Measurements from ENCODE around the gene DNM3.
"Not testable (repeated sequence)": the region's sequence is repeated elsewhere in the genome, so short reads cannot be mapped to it uniquely, and the experiment has no call there.

The DNM3 gene

GRCh38 chr1:171841050-171841910 is at the start of gene DNM3:
DNM3 (plus strand) TSS chr1:171841498; CDS start chr1:171841657, 159 bp downstream.
- no peak for DNase-seq

GRCh38 chr1:171792656-171793369 is 48.5 kb upstream of the DNM3 start:
- DNase-seq, result no peak

- DNase-seq, result no peak
Measured at GRCh38 chr1:171793636-171794035, 47.7 kb upstream of the DNM3 start.

GRCh38 chr1:171794085-171794484 is 47.2 kb upstream of the DNM3 start:
- DNase-seq, result peak; percentile 36

- DNase-seq, result no peak
Measured at GRCh38 chr1:171796592-171796991, 44.7 kb upstream of the DNM3 start.

- DNase-seq, result no peak
Measured at GRCh38 chr1:171798311-171798710, 43.0 kb upstream of the DNM3 start.

- DNase-seq, result no peak
Measured at GRCh38 chr1:171798765-171799164, 42.5 kb upstream of the DNM3 start.

GRCh38 chr1:171799166-171799565 is 42.1 kb upstream of the DNM3 start:
- DNase-seq, result no peak

GRCh38 chr1:171799698-171800097 is 41.6 kb upstream of the DNM3 start:
- not testable (repeated sequence) for DNase-seq

- DNase-seq, result no peak
Measured at GRCh38 chr1:171800342-171800741, 41.0 kb upstream of the DNM3 start.

GRCh38 chr1:171800851-171801250 is 40.4 kb upstream of the DNM3 start:
- no peak for DNase-seq

- DNase-seq, result no peak
Measured at GRCh38 chr1:171801487-171801891, 39.8 kb upstream of the DNM3 start.

GRCh38 chr1:171802207-171802606 is 39.1 kb upstream of the DNM3 start:
- DNase-seq, result no peak

- no peak for DNase-seq
Measured at GRCh38 chr1:171803045-171803444, 38.3 kb upstream of the DNM3 start.

GRCh38 chr1:171803461-171804022 is 37.8 kb upstream of the DNM3 start:
- DNase-seq, result no peak

GRCh38 chr1:171805395-171806115 is 35.7 kb upstream of the DNM3 start:
- peak; percentile 32 for DNase-seq

GRCh38 chr1:171807556-171807955 is 33.7 kb upstream of the DNM3 start:
- DNase-seq, result no peak

- no peak for DNase-seq
Measured at GRCh38 chr1:171809834-171810233, 31.5 kb upstream of the DNM3 start.

- DNase-seq, result no peak
Measured at GRCh38 chr1:171811672-171812071, 29.6 kb upstream of the DNM3 start.

- no peak for DNase-seq
Measured at GRCh38 chr1:171814692-171815091, 26.6 kb upstream of the DNM3 start.

GRCh38 chr1:171816300-171816901 is 24.9 kb upstream of the DNM3 start:
- DNase-seq, result no peak

- peak; percentile 57 for DNase-seq
Measured at GRCh38 chr1:171817511-171818265, 23.6 kb upstream of the DNM3 start.
